ENCODE measurements around the gene HIVEP1. TPM values are rescaled to one million over a fixed set of nuclear protein-coding genes. Genes with fewer than 3 reads are reported as not detected.

Gene HIVEP1
- total and polyA plus RNA-seq, 2 of the 13 experiments (the other 11 are each of a cell fraction or from before 2014, with no cell fraction given) = 7.4 to 9.9 TPM

- TF ChIP-seq ZNF577 (CRISPR knock-in tag; IDR thresholded peaks at IDR 0.05; ENCODE audit: borderline replicate concordance, low read depth) = no peak
- TF ChIP-seq MAFF (IDR thresholded peaks at IDR 0.05; ENCODE audit: low read depth, low read length) = no peak
- no peak for TF ChIP-seq TRAFD1 (CRISPR knock-in tag; IDR thresholded peaks at IDR 0.05; ENCODE audit: borderline replicate concordance)
- peak; percentile 48; the same call in 1 of the 2 replicates for TF ChIP-seq KDM6A (CRISPR knock-in tag; IDR thresholded peaks at IDR 0.05; ENCODE audit: low read depth)
- no peak for TF ChIP-seq DDIT3 (CRISPR knock-in tag; IDR thresholded peaks at IDR 0.05)
- no peak for TF ChIP-seq ZBTB7B (CRISPR knock-in tag; IDR thresholded peaks at IDR 0.05)
- no peak for TF ChIP-seq ZNF891 (CRISPR knock-in tag; IDR thresholded peaks at IDR 0.05)
- 0 out of 2 replicates have a peak, but pooled peaks have one; percentile 25 for TF ChIP-seq BHLHE40 (IDR thresholded peaks at IDR 0.05; ENCODE audit: low read length)
- TF ChIP-seq TSC22D2 (CRISPR knock-in tag; IDR thresholded peaks at IDR 0.05; ENCODE audit: borderline replicate concordance) = no peak
- peak; percentile 31 for TF ChIP-seq ZNF18 (CRISPR knock-in tag; IDR thresholded peaks at IDR 0.05; ENCODE audit: insufficient replicate concordance)
- TF ChIP-seq TCF7 (IDR thresholded peaks at IDR 0.05; ENCODE audit: low read depth) = peak; percentile 50
- no peak for TF ChIP-seq ZNF782 (CRISPR knock-in tag; IDR thresholded peaks at IDR 0.05; ENCODE audit: borderline replicate concordance)
- TF ChIP-seq ATF1 (CRISPR knock-in tag; IDR thresholded peaks at IDR 0.05) = no peak
- peak; percentile 8; the same call in 1 of the 2 replicates for TF ChIP-seq ARID3A (IDR thresholded peaks at IDR 0.05; ENCODE audit: low read depth, low read length)
- peak; percentile 68 for TF ChIP-seq PAXIP1 (CRISPR knock-in tag; conservative IDR thresholded peaks at IDR 0.05)
- no peak for TF ChIP-seq E2F2 (CRISPR knock-in tag; IDR thresholded peaks at IDR 0.05; ENCODE audit: borderline replicate concordance)
- no peak for TF ChIP-seq ZNF567 (CRISPR knock-in tag; IDR thresholded peaks at IDR 0.05; ENCODE audit: borderline replicate concordance)
- TF ChIP-seq HNRNPH1 (optimal IDR thresholded peaks at IDR 0.05; ENCODE audit: low read depth, low read length) = no peak
- TF ChIP-seq ZNF543 (CRISPR knock-in tag; IDR thresholded peaks at IDR 0.05) = no peak
Measured at GRCh38 chr6:12001706-12002435, 10.2 kb upstream of the HIVEP1 start (continued).

Measured in HepG2 (cell line).